ENCODE results near the gene SLC1A3. TPM values are rescaled to one million over a fixed set of nuclear protein-coding genes. Genes with fewer than 3 reads are reported as not detected.
A peak's percentile ranks its signal among the peaks of the same experiment; 100 is the strongest.

SLC1A3 gene
- total RNA-seq, 1 experiment from 2014 or later = 18.6 TPM

GRCh38 chr5:36613241-36613640 lies 6.8 kb downstream of the SLC1A3 start:
- no peak overlapping the region for H4K91ac ChIP-seq (ENCODE audit: insufficient read length, low read depth, low read length)
- no peaks in the 10 kb centered on the region for H3K79me2 ChIP-seq (ENCODE audit: insufficient read depth, low read length)
- H3K4me3 Mint-ChIP-seq = no peak overlapping the region
- no peak overlapping the region for H2AFZ ChIP-seq (ENCODE audit: low read length)
- no peak overlapping the region for H3K4me2 ChIP-seq (ENCODE audit: insufficient read depth, insufficient read length, low read length)
- no peak overlapping the region for H4K5ac ChIP-seq (ENCODE audit: insufficient read length, low read depth, low read length)
- H3K4ac ChIP-seq (ENCODE audit: low read depth, low read length) = no peak overlapping the region
- peaks cover 5 to 28% (median 27%) of the 10 kb centered on the region in 3 experiments; a peak in 5 of 7 replicates for H3K36me3 Mint-ChIP-seq (ENCODE audit: insufficient read depth in 1 of 3, low read depth in 3 of 3)
- no peak overlapping the region for H2BK12ac ChIP-seq (ENCODE audit: insufficient read length, low read depth, low read length)
- no peak overlapping the region for H2BK120ac ChIP-seq (ENCODE audit: low read depth, low read length, poor library complexity, severe bottlenecking)
- no peak overlapping the region for H3K27ac ChIP-seq (ENCODE audit: insufficient read length, low read depth, low read length)
- H3K27ac Mint-ChIP-seq = peak overlapping the region in 1 of 3 experiments; percentile 34; a peak in 3 of 7 replicates
- H3T11ph ChIP-seq (ENCODE audit: low read length) = no peak overlapping the region
- no peak overlapping the region for H2BK20ac ChIP-seq (ENCODE audit: low read depth, low read length, poor library complexity, severe bottlenecking)
- H2AK5ac ChIP-seq (ENCODE audit: insufficient read length, low read length) = no peak overlapping the region
- H3K9ac ChIP-seq (ENCODE audit: extremely low read depth, insufficient read length, low read length) = no peak overlapping the region
- no peaks in the 10 kb centered on the region for H3K9me3 ChIP-seq (ENCODE audit: control insufficient read depth, low read depth, low read length)
- H4K20me1 ChIP-seq (ENCODE audit: control insufficient read depth, insufficient read depth, insufficient read length) = no peaks in the 10 kb centered on the region
- no peak overlapping the region for H3K56ac ChIP-seq (ENCODE audit: insufficient read length, low read depth, low read length)
- H3K23ac ChIP-seq (ENCODE audit: insufficient read length, low read depth, low read length) = no peak overlapping the region
- H3K14ac ChIP-seq (ENCODE audit: insufficient read depth, low read length) = no peak overlapping the region
- H2BK5ac ChIP-seq (ENCODE audit: insufficient read length, low read length) = no peak overlapping the region
- H3K4me1 ChIP-seq (ENCODE audit: insufficient read depth, low read length) = peaks cover 8% of the 10 kb centered on the region; the same call in 1 of the 2 replicates
- H2BK15ac ChIP-seq (ENCODE audit: low read depth, low read length) = no peak overlapping the region
- peaks cover 26 to 61% of the 10 kb centered on the region in 2 experiments for H3K4me1 Mint-ChIP-seq
- H4K8ac ChIP-seq (replicated peaks; ENCODE audit: insufficient read length, low read depth, low read length) = no peak overlapping the region
- WGBS (ENCODE audit: extremely low coverage, insufficient read length, low lambda C conversion rate) = no CpG with 5 or more reads among the region's 8 CpGs
- no peaks in the 10 kb centered on the region for H3K27me3 ChIP-seq (ENCODE audit: insufficient read depth, low read length)
- TF ChIP-seq, protein P1, sequence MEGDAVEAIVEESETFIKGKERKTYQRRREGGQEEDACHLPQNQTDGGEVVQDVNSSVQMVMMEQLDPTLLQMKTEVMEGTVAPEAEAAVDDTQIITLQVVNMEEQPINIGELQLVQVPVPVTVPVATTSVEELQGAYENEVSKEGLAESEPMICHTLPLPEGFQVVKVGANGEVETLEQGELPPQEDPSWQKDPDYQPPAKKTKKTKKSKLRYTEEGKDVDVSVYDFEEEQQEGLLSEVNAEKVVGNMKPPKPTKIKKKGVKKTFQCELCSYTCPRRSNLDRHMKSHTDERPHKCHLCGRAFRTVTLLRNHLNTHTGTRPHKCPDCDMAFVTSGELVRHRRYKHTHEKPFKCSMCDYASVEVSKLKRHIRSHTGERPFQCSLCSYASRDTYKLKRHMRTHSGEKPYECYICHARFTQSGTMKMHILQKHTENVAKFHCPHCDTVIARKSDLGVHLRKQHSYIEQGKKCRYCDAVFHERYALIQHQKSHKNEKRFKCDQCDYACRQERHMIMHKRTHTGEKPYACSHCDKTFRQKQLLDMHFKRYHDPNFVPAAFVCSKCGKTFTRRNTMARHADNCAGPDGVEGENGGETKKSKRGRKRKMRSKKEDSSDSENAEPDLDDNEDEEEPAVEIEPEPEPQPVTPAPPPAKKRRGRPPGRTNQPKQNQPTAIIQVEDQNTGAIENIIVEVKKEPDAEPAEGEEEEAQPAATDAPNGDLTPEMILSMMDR (conservative IDR thresholded peaks at IDR 0.05) = no peak
- no peaks in the 10 kb centered on the region; the same call in 1 of the 2 replicates for H3K27me3 Mint-ChIP-seq (ENCODE audit: low read depth)
- no peaks in the 10 kb centered on the region for H3K23me2 ChIP-seq (ENCODE audit: insufficient read length, low read depth, low read length, poor library complexity, severe bottlenecking)
- H3K79me1 ChIP-seq (ENCODE audit: insufficient read depth, low read depth, low read length, poor library complexity, severe bottlenecking) = no peaks in the 10 kb centered on the region
- no peak for DNase-seq
- no peaks in the 10 kb centered on the region for H3K9me3 Mint-ChIP-seq
- H3K18ac ChIP-seq (ENCODE audit: insufficient read length, low read depth, low read length) = no peak overlapping the region

Data from H9 (cell line).